ENCODE measurements around the gene BLCAP.
"Not testable (repeated sequence)": the region's sequence is repeated elsewhere in the genome, so short reads cannot be mapped to it uniquely, and the experiment has no call there.

The BLCAP gene

GRCh38 chr20:37479925-37480691 lies 47.6 kb downstream of the BLCAP start:
- Histone ChIP-seq H3K4me1 (ENCODE audit: control insufficient read depth, insufficient read depth, low read length) (no peaks in the 10 kb centered on the region), H3K27me3 (ENCODE audit: control insufficient read depth, insufficient read depth, low read length) (no peaks in the 10 kb centered on the region), H3K4me3 (ENCODE audit: low read length) (no peak overlapping the region), H3K9me3 (ENCODE audit: control insufficient read depth, low read length) (no peaks in the 10 kb centered on the region), H3K36me3 (ENCODE audit: control insufficient read depth, insufficient read depth, low read length) (no peaks in the 10 kb centered on the region), H3K9ac (ENCODE audit: low read length) (no peak overlapping the region)

GRCh38 chr20:37479266-37479665 lies 48.4 kb downstream of the BLCAP start:
- Histone ChIP-seq H3K27me3 (ENCODE audit: control insufficient read depth, insufficient read depth, low read length) (no peaks in the 10 kb centered on the region), H3K36me3 (ENCODE audit: control insufficient read depth, insufficient read depth, low read length) (no peaks in the 10 kb centered on the region), H3K4me1 (ENCODE audit: control insufficient read depth, insufficient read depth, low read length) (no peaks in the 10 kb centered on the region), H3K9ac (ENCODE audit: low read length) (no peak overlapping the region), H3K9me3 (ENCODE audit: control insufficient read depth, low read length) (no peaks in the 10 kb centered on the region), H3K4me3 (ENCODE audit: low read length) (no peak overlapping the region)

GRCh38 chr20:37477041-37477440 lies 50.6 kb downstream of the BLCAP start:
- no peaks in the 10 kb centered on the region for H3K27me3 ChIP-seq (ENCODE audit: control insufficient read depth, insufficient read depth, low read length)
- H3K4me1 ChIP-seq (ENCODE audit: control insufficient read depth, insufficient read depth, low read length) = no peaks in the 10 kb centered on the region
- no peaks in the 10 kb centered on the region for H3K36me3 ChIP-seq (ENCODE audit: control insufficient read depth, insufficient read depth, low read length)
- H3K9ac ChIP-seq (ENCODE audit: low read length) = no peak overlapping the region
- H3K4me3 ChIP-seq (ENCODE audit: low read length) = no peak overlapping the region
- H3K9me3 ChIP-seq (ENCODE audit: control insufficient read depth, low read length) = no peaks in the 10 kb centered on the region

GRCh38 chr20:37475252-37475651 lies 52.4 kb downstream of the BLCAP start:
- H3K27me3 ChIP-seq (ENCODE audit: control insufficient read depth, insufficient read depth, low read length) = no peaks in the 10 kb centered on the region
- no peaks in the 10 kb centered on the region for H3K9me3 ChIP-seq (ENCODE audit: control insufficient read depth, low read length)
- H3K36me3 ChIP-seq (ENCODE audit: control insufficient read depth, insufficient read depth, low read length) = no peaks in the 10 kb centered on the region
- no peaks in the 10 kb centered on the region for H3K4me1 ChIP-seq (ENCODE audit: control insufficient read depth, insufficient read depth, low read length)
- no peak overlapping the region for H3K4me3 ChIP-seq (ENCODE audit: low read length)
- H3K9ac ChIP-seq (ENCODE audit: low read length) = no peak overlapping the region

- H3K9ac ChIP-seq (ENCODE audit: low read length) = no peak overlapping the region
- H3K9me3 ChIP-seq (ENCODE audit: control insufficient read depth, low read length) = no peaks in the 10 kb centered on the region
These were observed 53.3 kb downstream of the BLCAP start for GRCh38 chr20:37474386-37474785.

GRCh38 chr20:37473249-37474000 lies 54.3 kb downstream of the BLCAP start:
- Histone ChIP-seq H3K4me1 (ENCODE audit: control insufficient read depth, insufficient read depth, low read length) (no peaks in the 10 kb centered on the region), H3K27me3 (ENCODE audit: control insufficient read depth, insufficient read depth, low read length) (no peaks in the 10 kb centered on the region), H3K36me3 (ENCODE audit: control insufficient read depth, insufficient read depth, low read length) (no peaks in the 10 kb centered on the region), H3K4me3 (ENCODE audit: low read length) (no peak overlapping the region), H3K9ac (ENCODE audit: low read length) (no peak overlapping the region), H3K9me3 (ENCODE audit: control insufficient read depth, low read length) (no peaks in the 10 kb centered on the region)

More at GRCh38 chr20:37474386-37474785, 53.3 kb downstream of the BLCAP start:
- Histone ChIP-seq H3K36me3 (ENCODE audit: control insufficient read depth, insufficient read depth, low read length) (no peaks in the 10 kb centered on the region), H3K27me3 (ENCODE audit: control insufficient read depth, insufficient read depth, low read length) (no peaks in the 10 kb centered on the region), H3K4me1 (ENCODE audit: control insufficient read depth, insufficient read depth, low read length) (no peaks in the 10 kb centered on the region), H3K4me3 (ENCODE audit: low read length) (no peak overlapping the region)

GRCh38 chr20:37472435-37472834 lies 55.2 kb downstream of the BLCAP start:
- not testable (repeated sequence) for H3K9me3 ChIP-seq (ENCODE audit: control insufficient read depth, low read length); H3K9ac ChIP-seq (ENCODE audit: low read length); H3K36me3 ChIP-seq (ENCODE audit: control insufficient read depth, insufficient read depth, low read length); H3K4me3 ChIP-seq (ENCODE audit: low read length); H3K27me3 ChIP-seq (ENCODE audit: control insufficient read depth, insufficient read depth, low read length); H3K4me1 ChIP-seq (ENCODE audit: control insufficient read depth, insufficient read depth, low read length)

- no peak overlapping the region for H3K4me3 ChIP-seq (ENCODE audit: low read length)
- no peaks in the 10 kb centered on the region for H3K27me3 ChIP-seq (ENCODE audit: control insufficient read depth, insufficient read depth, low read length)
- H3K9me3 ChIP-seq (ENCODE audit: control insufficient read depth, low read length) = no peaks in the 10 kb centered on the region
- H3K9ac ChIP-seq (ENCODE audit: low read length) = no peak overlapping the region
- no peaks in the 10 kb centered on the region for H3K4me1 ChIP-seq (ENCODE audit: control insufficient read depth, insufficient read depth, low read length)
- H3K36me3 ChIP-seq (ENCODE audit: control insufficient read depth, insufficient read depth, low read length) = no peaks in the 10 kb centered on the region
These were observed 55.9 kb downstream of the BLCAP start for GRCh38 chr20:37471741-37472235.

- H3K36me3 ChIP-seq (ENCODE audit: control insufficient read depth, insufficient read depth, low read length); H3K4me1 ChIP-seq (ENCODE audit: control insufficient read depth, insufficient read depth, low read length); H3K4me3 ChIP-seq (ENCODE audit: low read length); H3K9me3 ChIP-seq (ENCODE audit: control insufficient read depth, low read length); H3K27me3 ChIP-seq (ENCODE audit: control insufficient read depth, insufficient read depth, low read length); H3K9ac ChIP-seq (ENCODE audit: low read length): not testable (repeated sequence)
These were observed 57.5 kb downstream of the BLCAP start for GRCh38 chr20:37470190-37470589.

- H3K4me3 ChIP-seq (ENCODE audit: low read length) = no peak overlapping the region
- no peaks in the 10 kb centered on the region for H3K36me3 ChIP-seq (ENCODE audit: control insufficient read depth, insufficient read depth, low read length)
These were observed 58.1 kb downstream of the BLCAP start for GRCh38 chr20:37469531-37469930.

GRCh38 chr20:37468886-37469285 lies 58.8 kb downstream of the BLCAP start:
- Histone ChIP-seq H3K27me3 (ENCODE audit: control insufficient read depth, insufficient read depth, low read length) (no peaks in the 10 kb centered on the region), H3K4me1 (ENCODE audit: control insufficient read depth, insufficient read depth, low read length) (no peaks in the 10 kb centered on the region), H3K4me3 (ENCODE audit: low read length) (no peak overlapping the region), H3K9ac (ENCODE audit: low read length) (no peak overlapping the region), H3K9me3 (ENCODE audit: control insufficient read depth, low read length) (no peaks in the 10 kb centered on the region), H3K36me3 (ENCODE audit: control insufficient read depth, insufficient read depth, low read length) (no peaks in the 10 kb centered on the region)

More at GRCh38 chr20:37469531-37469930, 58.1 kb downstream of the BLCAP start:
- Histone ChIP-seq H3K9ac (ENCODE audit: low read length) (no peak overlapping the region), H3K9me3 (ENCODE audit: control insufficient read depth, low read length) (no peaks in the 10 kb centered on the region), H3K27me3 (ENCODE audit: control insufficient read depth, insufficient read depth, low read length) (no peaks in the 10 kb centered on the region), H3K4me1 (ENCODE audit: control insufficient read depth, insufficient read depth, low read length) (no peaks in the 10 kb centered on the region)
